ENCODE data around the gene KCNQ1OT1.

KCNQ1OT1 gene

DNA sequence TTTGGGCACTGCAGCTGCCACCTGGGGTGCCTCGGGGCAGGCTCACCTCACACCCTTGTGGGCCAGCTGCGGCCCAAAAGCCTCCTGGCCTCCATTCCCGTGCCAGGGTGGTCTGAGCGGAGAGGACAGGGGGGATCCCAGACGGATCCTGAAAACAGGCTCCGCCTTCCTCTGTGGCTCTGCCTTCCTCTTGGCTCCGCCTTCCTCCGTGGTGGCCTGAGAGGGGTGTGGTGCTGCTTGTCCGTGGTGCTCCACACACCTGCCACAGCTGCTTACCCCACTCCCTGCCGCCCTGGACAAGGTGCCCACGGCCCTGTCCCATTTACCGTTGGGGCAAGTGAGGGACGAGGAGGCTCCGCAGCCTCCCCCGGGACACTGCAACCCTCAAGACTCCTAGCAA is 23.2 kb upstream of the KCNQ1OT1 start:
- no peak overlapping the region for H3K4me3 ChIP-seq (ENCODE audit: low read depth, low read length)

GRCh38 chr11:2721210-2721916 is 21.6 kb upstream of the KCNQ1OT1 start:
- H3K4me3 ChIP-seq (ENCODE audit: low read depth, low read length) = no peak overlapping the region

DNA sequence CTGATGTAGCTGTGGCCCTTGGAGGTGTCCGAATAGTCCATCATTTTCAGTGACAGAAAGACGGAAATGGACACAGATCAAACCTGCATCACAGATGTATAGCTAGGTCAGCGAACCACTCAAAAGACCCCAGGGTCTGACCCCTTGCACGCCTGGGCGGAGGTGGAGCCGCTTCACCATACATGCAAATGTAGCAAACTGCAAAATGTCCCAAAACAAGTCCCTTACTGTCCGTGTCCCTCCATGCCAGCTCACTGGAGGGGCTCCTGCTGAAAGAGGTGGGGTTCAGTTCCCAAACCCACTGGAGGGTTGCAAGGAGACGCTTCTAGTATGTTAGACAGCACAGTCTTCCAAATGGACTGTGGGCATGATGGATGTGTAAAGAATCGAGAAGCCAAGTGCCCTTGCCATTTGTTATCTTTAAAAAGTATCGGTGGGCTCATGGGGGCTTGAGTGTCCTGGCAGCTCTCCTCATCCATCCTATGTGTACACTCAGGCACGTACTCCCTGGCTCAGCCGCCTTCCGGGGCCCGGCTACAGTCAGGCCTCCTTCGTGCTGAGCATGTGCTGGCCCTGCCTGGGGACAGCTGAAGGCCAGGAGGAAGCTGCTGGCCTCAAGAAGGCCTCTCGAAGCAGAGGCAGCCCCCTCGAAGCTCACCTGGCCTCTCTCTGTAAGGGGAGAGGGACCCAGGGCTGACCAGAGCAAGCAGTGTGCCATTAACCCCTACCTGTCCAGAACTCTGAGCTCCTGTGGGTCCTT is 20.2 kb upstream of the KCNQ1OT1 start:
- H3K4me3 ChIP-seq (ENCODE audit: low read depth, low read length) = no peak overlapping the region

DNA sequence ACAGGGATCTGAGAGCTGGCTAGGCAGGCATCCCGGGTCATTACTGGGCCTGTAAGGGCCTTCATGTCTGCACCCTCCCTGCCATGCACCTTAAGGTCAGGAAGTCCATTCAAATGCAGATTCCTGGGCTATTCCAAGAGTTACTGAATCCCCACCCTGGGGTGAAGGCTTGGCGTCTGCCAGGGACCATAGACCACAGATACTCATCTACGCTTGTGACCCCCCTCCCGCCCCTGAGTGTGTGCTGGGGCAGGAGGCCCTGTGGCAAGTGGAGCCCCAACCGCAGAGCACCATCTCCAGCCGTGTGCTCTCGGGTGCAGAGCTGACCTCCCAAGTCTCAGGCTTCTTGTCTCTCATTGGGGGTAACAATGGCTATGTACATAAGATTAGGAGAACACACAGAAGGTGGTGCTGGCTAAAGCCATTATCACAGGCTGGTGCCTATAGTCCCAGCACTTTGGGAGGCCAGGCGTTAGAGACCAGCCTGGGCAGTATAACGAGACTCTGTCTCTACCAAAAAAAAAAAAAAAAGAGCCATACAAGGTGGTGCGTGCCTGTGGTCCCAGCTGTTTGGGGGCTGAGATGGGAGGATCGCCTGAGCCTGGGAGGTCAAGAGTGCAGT is 19.1 kb upstream of the KCNQ1OT1 start:
- no peak overlapping the region for H3K4me3 ChIP-seq (ENCODE audit: low read depth, low read length)

DNA sequence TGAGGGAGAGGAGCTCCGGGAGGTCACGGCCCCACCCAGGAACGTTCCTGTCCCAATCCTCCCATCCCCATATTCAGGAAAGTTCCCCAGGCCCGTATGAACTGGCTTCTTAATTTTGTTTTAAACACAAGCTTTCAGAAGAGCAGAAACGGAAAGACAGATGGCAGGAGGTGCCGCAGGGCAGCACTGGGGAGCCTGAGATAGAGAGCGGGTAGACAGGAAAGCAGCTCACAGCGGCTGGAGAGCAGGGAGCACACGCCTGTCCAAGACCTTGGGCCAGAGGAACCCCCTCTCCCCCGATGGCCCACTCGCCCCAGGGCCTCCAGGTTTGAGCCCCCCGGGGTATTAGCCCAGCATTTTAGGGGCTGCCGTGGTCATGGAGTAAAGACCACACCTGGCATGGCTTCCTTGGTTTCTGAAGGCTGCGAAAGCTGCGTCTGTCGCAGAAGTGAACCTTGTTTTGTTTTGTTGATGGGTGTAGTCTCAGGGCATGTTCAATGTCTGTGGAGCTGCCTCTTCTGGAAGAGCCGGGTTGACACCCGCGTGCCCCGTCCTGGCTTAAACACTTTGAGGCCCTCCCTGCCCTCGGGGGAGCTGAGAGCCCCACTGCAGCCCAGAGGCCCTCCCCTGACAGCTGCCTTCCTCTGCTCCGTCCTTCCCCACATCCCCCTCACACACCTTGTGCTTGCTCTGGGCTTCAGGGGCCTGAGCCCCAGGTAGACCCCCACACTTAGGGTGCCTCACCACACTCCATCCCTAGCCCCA is 17.9 kb upstream of the KCNQ1OT1 start:
- H3K4me3 ChIP-seq (ENCODE audit: low read depth, low read length) = no peak overlapping the region

DNA sequence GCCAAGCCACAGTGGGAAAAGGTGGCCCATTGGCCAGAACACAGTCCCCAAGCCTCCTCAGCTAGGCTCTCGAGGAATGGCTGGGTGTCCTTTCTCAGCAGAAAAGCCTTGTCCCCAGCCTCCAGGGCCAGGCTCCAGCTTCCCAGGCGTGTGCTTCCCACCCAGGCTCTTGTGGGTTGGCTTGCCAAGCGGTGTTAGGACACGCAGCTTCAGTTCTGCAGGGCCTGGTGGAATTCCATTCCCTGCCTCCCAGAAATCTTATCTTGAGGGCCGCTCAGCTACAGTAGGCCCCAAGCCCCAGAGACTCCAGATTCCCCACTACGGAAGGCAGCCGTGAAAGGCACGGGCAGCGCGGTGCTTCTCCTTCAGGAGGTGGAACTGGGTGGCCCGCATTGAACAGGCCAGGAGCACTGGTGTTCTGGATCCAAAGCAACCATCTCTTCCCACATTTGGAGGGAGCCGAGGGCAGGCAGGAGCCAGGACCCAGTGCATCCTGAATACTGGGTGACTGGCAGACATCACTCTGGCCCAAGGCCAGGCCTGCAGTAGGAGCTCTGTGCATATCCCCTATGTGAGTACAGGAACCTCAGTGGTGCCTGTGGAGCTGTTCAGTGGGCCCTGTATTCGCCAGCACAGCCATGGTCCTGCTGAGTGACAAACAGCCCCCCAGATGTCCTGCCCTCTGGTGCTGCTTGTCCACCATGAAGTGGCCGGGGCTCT is 16.7 kb upstream of the KCNQ1OT1 start:
- H3K4me3 ChIP-seq (ENCODE audit: low read depth, low read length) = no peak overlapping the region

- no peak overlapping the region for H3K4me3 ChIP-seq (ENCODE audit: low read depth, low read length)
Measured at GRCh38 chr11:2715716-2716350, 16.0 kb upstream of the KCNQ1OT1 start.

DNA sequence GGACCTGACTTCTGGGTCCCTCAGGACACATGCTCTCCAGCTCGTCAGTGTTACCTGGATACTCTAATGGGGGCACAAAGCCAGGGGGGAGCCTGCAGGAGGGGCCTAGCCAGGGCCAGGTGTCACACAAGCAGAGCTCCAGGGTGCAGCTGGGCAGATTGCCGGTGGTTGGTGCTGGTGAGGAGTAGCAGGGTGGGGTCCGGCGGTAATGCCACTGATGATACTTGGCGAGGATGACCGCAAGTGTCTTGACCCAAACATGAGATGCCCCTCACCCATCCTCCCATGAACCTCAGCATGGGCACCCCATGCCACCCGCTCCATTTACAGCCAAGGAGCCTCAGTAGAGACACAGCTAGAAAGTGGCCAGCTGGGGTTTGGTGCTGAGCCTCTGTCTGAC is 15.1 kb upstream of the KCNQ1OT1 start:
- H3K4me3 ChIP-seq (ENCODE audit: low read depth, low read length) = no peak overlapping the region

GRCh38 chr11:2714463-2714800 is 14.6 kb upstream of the KCNQ1OT1 start:
- no peak overlapping the region for H3K4me3 ChIP-seq (ENCODE audit: low read depth, low read length)

- no peak overlapping the region for H3K4me3 ChIP-seq (ENCODE audit: low read depth, low read length)
Measured at GRCh38 chr11:2713661-2714462, 14.1 kb upstream of the KCNQ1OT1 start.

- H3K4me3 ChIP-seq (ENCODE audit: low read depth, low read length) = no peak overlapping the region
Measured at GRCh38 chr11:2713094-2713493, 13.3 kb upstream of the KCNQ1OT1 start.

DNA sequence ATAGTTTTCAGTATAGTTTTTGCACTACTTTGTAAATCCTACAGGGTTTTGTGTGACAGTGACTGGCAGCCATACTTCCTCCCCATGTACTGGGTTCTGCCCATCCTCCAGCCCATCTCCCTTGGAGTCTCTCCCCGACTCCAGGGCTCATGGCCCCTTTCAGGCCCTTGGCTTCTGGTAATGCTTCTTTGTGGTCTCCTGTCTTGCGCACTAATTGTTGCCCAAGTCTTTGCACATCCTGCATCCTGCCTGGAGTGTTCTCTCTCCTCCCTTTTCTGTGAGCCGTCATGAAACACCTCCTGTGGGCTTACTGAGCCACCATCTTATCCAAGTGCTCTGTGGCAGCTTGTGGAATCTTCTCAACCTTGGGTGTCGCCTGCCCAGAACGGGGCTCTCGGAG is 11.4 kb upstream of the KCNQ1OT1 start:
- H3K4me3 ChIP-seq (ENCODE audit: low read depth, low read length) = no peak overlapping the region

DNA sequence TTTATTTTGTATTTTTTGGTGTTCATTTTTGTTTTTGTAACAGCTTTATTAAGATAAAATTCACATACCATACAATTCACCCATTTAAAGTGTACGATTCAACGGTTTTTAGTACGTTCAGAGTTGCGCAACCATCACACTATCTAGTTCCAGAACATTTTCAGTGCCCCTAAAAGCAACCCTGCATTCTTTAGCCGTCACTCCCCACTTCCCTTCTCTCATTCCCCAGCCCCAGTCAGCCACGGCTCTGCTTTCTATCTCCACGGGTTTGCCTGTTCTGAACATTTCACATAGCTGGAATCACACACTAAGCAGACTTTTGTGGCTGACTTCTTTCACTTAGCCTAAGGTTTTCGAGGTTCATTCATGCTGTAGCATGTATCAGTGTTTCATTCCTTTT is 9.6 kb upstream of the KCNQ1OT1 start:
- no peak overlapping the region for H3K4me3 ChIP-seq (ENCODE audit: low read depth, low read length)

DNA sequence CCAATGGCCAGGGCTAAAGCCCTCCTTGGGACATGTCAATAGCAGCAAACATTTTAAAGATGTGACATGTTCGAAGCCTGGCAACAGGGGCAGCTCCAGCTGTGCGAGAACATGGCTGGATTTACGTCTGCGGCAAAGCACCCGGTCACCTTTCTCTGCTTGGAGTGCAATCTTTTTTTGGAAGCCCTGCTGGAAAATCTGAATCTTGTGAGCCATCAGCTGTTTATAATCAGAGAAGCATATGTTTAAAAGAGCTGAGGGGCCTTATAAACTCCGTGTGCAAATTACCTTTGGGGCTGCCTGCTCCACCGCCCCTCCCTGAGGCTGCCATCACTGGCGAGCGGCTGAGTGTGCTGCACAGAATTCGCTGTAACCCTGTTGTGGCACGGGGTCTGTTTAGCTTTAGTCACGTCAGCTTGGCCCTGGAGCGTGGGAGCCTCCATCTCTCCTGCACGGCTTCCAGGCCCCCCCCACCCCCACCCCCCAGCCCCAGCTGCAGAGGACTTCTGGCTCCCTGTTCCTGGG is 9.0 kb upstream of the KCNQ1OT1 start:
- H3K4me3 ChIP-seq (ENCODE audit: low read depth, low read length) = no peak overlapping the region

GRCh38 chr11:2708151-2708581 is 8.4 kb upstream of the KCNQ1OT1 start:
- H3K4me3 ChIP-seq (ENCODE audit: low read depth, low read length) = no peak overlapping the region

GRCh38 chr11:2707736-2708135 is 7.9 kb upstream of the KCNQ1OT1 start:
- no peak overlapping the region for H3K4me3 ChIP-seq (ENCODE audit: low read depth, low read length)

DNA sequence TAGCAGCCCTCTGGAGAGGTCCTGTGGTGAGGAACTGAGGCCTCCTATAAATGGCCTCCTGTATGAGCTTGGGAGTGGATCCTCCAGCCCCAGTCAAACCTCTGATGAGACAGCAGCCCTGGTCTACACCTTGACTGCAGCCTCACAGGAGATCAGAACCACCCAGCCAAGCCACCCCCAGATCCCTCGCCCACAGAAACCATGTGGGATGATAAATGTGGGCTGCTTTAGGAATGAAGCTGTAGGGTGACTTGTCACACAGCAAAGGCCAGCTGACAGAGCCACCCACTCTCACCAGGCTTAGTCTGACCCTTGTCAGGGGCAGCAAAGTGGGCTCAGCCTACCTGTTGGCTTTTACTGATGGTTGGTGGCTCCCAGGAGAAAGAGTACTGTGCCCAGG is 6.5 kb upstream of the KCNQ1OT1 start:
- no peak overlapping the region for H3K4me3 ChIP-seq (ENCODE audit: low read depth, low read length)

DNA sequence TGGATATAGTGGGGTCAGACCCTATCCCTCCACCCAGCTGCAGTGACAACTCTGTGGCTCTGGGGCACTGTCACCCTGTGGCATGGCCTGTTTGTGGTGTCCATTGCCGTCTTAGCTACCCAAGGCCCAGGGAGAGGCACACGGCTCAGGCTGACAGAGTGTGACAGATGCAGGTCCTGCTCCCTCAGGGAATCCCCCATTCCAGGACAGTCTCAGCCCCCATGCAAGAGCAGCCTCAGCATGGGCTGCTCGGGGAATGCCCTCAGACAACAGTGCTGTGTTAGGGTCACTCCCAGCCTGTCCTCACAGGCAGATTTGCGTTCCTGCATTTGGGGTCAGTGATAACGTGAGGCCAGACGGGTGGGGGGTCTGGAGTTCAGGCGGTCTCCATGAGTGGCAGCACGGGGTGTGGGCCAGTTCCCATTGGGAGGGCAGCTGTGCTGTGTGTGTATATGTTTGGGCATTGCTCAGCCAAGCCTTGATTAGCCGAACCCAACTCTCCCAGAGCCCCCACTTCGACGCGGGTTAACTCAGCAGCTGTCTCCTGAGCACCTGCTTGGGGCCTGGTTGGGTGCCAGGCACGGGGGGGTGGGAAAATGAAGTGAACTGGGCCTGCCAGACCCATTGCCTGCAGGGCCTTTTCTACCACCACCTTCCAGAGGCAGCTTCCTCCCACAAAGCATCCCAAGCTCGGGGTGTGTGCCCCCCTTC is 5.3 kb upstream of the KCNQ1OT1 start:
- H3K4me3 ChIP-seq (ENCODE audit: low read depth, low read length) = no peak overlapping the region

- H3K4me3 ChIP-seq (ENCODE audit: low read depth, low read length) = no peak overlapping the region
Measured at GRCh38 chr11:2704356-2704755, 4.6 kb upstream of the KCNQ1OT1 start.
